ENCODE measurements around the gene HIBADH. TPM values are rescaled to one million over a fixed set of nuclear protein-coding genes. Genes with fewer than 3 reads are reported as not detected.

HIBADH gene
- total RNA-seq, 1 donor from 2014 or later, result 39.1 TPM

- H3K27ac ChIP-seq (ENCODE audit: low read depth, low read length), result no peak overlapping the region
- no peaks in the 10 kb centered on the region for H3K9me3 ChIP-seq (ENCODE audit: control insufficient read depth in 3 of 3, low read length in 3 of 3)
- no peak overlapping the region for H3K9ac ChIP-seq (ENCODE audit: low read depth in 1 of 3, low read length in 3 of 3)
- no peak overlapping the region for H3K4me3 ChIP-seq (ENCODE audit: low read length in 3 of 3)
- H3K4me1 ChIP-seq (ENCODE audit: control insufficient read depth in 3 of 3, insufficient read depth in 3 of 3, low read length in 3 of 3), result no peaks in the 10 kb centered on the region
- no peaks in the 10 kb centered on the region for H3K27me3 ChIP-seq (ENCODE audit: control insufficient read depth in 3 of 3, insufficient read depth in 3 of 3, low read length in 3 of 3)
- peaks cover 0 to 12% (median 3%) of the 10 kb centered on the region in 3 donors for H3K36me3 ChIP-seq (ENCODE audit: control insufficient read depth in 3 of 3, insufficient read depth in 3 of 3, low read length in 3 of 3)
Observed at GRCh38 chr7:27627146-27627545, 35.5 kb downstream of the HIBADH start.

- Histone ChIP-seq H3K4me3 (ENCODE audit: low read length in 3 of 3) (no peak overlapping the region), H3K9ac (ENCODE audit: low read depth in 1 of 3, low read length in 3 of 3) (no peak overlapping the region), H3K36me3 (ENCODE audit: control insufficient read depth in 3 of 3, insufficient read depth in 3 of 3, low read length in 3 of 3) (peaks cover 3 to 18% (median 3%) of the 10 kb centered on the region in 3 donors), H3K27me3 (ENCODE audit: control insufficient read depth in 3 of 3, insufficient read depth in 3 of 3, low read length in 3 of 3) (no peaks in the 10 kb centered on the region), H3K4me1 (ENCODE audit: control insufficient read depth in 3 of 3, insufficient read depth in 3 of 3, low read length in 3 of 3) (no peaks in the 10 kb centered on the region), H3K27ac (ENCODE audit: low read depth, low read length) (no peak overlapping the region), H3K9me3 (ENCODE audit: control insufficient read depth in 3 of 3, low read length in 3 of 3) (peaks cover 5 to 9% (median 8%) of the 10 kb centered on the region in 3 donors)
Observed at GRCh38 chr7:27619492-27619891, 43.2 kb downstream of the HIBADH start.

- no peak overlapping the region for H3K4me3 ChIP-seq (ENCODE audit: low read length in 3 of 3)
- no peak overlapping the region for H3K9ac ChIP-seq (ENCODE audit: low read depth in 1 of 3, low read length in 3 of 3)
- peaks cover 3 to 17% (median 3%) of the 10 kb centered on the region in 3 donors for H3K36me3 ChIP-seq (ENCODE audit: control insufficient read depth in 3 of 3, insufficient read depth in 3 of 3, low read length in 3 of 3)
- H3K27me3 ChIP-seq (ENCODE audit: control insufficient read depth in 3 of 3, insufficient read depth in 3 of 3, low read length in 3 of 3), result no peaks in the 10 kb centered on the region
- no peaks in the 10 kb centered on the region for H3K4me1 ChIP-seq (ENCODE audit: control insufficient read depth in 3 of 3, insufficient read depth in 3 of 3, low read length in 3 of 3)
- no peak overlapping the region for H3K27ac ChIP-seq (ENCODE audit: low read depth, low read length)
- peaks cover 5 to 9% (median 8%) of the 10 kb centered on the region in 3 donors for H3K9me3 ChIP-seq (ENCODE audit: control insufficient read depth in 3 of 3, low read length in 3 of 3)
Observed at GRCh38 chr7:27617651-27618381, 44.9 kb downstream of the HIBADH start.

DNA sequence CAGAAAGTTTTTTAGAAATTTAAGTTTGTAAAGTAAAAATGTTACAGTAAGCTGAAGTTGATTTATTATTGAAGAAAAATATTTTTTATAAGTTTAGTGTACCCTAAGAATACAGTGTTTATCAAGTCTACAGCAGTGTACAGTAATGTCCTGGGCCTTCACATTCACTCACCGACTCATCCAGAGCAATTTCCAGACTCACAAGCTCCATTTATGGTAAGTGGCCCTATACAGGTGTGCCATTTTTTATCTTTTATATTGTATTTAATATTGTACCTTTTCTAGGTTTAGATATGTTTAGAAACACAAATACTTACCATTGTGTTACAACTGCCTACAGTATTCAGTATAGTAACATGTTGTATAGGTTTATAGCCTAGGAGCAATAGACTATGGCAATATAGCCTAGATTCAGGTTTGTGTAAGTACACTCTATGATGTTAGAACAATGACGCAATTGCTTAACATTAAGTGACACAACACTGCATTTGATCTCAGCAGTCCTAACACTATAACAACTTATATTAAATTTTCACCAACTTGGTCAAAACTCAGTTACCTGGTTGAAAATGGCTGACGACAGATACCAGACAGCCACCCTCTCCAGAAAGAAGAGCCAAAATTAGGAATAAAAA lies 45.7 kb downstream of the HIBADH start:
- Histone ChIP-seq H3K9ac (ENCODE audit: low read depth in 1 of 3, low read length in 3 of 3) (no peak overlapping the region), H3K36me3 (ENCODE audit: control insufficient read depth in 3 of 3, insufficient read depth in 3 of 3, low read length in 3 of 3) (peaks cover 3 to 17% (median 3%) of the 10 kb centered on the region in 3 donors), H3K4me3 (ENCODE audit: low read length in 3 of 3) (no peak overlapping the region), H3K27me3 (ENCODE audit: control insufficient read depth in 3 of 3, insufficient read depth in 3 of 3, low read length in 3 of 3) (no peaks in the 10 kb centered on the region), H3K9me3 (ENCODE audit: control insufficient read depth in 3 of 3, low read length in 3 of 3) (peaks cover 5 to 9% (median 8%) of the 10 kb centered on the region in 3 donors), H3K4me1 (ENCODE audit: control insufficient read depth in 3 of 3, insufficient read depth in 3 of 3, low read length in 3 of 3) (no peaks in the 10 kb centered on the region), H3K27ac (ENCODE audit: low read depth, low read length) (no peak overlapping the region)

DNA sequence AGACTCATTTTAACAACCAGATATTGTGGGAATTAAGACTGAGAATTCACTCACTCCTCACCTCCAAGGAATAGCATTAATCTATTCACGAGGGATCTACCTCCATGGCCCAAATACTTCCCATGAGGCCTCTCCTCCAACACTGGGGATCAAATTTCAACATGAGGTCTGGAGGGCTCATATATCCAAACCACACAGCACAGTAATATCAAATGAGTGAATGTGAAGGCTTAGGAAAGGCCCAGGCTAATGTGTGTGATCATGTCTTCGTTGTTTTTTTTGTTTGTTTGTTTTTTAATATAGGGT lies 46.5 kb downstream of the HIBADH start:
- no peaks in the 10 kb centered on the region for H3K4me1 ChIP-seq (ENCODE audit: control insufficient read depth in 3 of 3, insufficient read depth in 3 of 3, low read length in 3 of 3)
- no peak overlapping the region for H3K9ac ChIP-seq (ENCODE audit: low read depth in 1 of 3, low read length in 3 of 3)
- H3K27me3 ChIP-seq (ENCODE audit: control insufficient read depth in 3 of 3, insufficient read depth in 3 of 3, low read length in 3 of 3), result no peaks in the 10 kb centered on the region
- no peak overlapping the region for H3K27ac ChIP-seq (ENCODE audit: low read depth, low read length)
- peaks cover 5 to 9% (median 8%) of the 10 kb centered on the region in 3 donors for H3K9me3 ChIP-seq (ENCODE audit: control insufficient read depth in 3 of 3, low read length in 3 of 3)
- no peak overlapping the region for H3K4me3 ChIP-seq (ENCODE audit: low read length in 3 of 3)
- H3K36me3 ChIP-seq (ENCODE audit: control insufficient read depth in 3 of 3, insufficient read depth in 3 of 3, low read length in 3 of 3), result peaks cover 3 to 17% (median 3%) of the 10 kb centered on the region in 3 donors

DNA sequence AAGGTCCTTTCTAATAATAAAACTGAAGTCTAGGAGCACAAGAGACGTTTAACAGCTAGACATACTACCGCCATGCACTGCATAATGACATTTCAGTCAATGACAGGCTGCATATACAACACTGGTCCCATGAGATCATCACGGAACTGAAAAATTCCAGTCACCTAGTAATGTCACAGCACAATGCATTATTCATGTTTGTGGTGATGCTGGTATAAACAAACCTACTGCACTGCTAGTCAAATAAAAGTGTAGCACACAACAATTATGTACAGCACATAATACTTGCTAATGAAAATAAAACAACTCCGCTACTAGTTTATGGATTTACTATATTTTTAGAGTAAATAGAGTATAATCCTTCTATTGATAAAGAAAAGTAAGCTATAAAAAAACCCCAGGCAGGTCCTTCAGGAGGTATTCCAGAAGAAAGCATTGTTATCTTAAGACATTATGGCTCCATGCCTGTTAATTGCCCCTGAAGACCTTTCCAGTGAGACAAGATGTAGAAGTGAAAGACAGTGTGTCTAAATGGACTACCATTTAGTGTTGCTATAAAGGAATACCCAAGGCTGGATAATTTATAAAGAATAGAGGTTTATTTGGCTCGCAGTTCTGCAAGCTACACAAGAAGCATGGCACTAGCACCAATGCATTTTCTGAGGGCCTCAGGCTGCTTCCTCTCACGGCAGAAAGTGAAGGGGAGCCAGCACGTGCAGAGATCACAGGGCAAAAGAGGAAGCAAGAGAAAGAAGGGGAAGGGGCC lies 47.1 kb downstream of the HIBADH start:
- H3K27me3 ChIP-seq (ENCODE audit: control insufficient read depth in 3 of 3, insufficient read depth in 3 of 3, low read length in 3 of 3), result no peaks in the 10 kb centered on the region
- no peak overlapping the region for H3K27ac ChIP-seq (ENCODE audit: low read depth, low read length)
- H3K4me3 ChIP-seq (ENCODE audit: low read length in 3 of 3), result no peak overlapping the region
- H3K9me3 ChIP-seq (ENCODE audit: control insufficient read depth in 3 of 3, low read length in 3 of 3), result peaks cover 5 to 9% (median 5%) of the 10 kb centered on the region in 3 donors
- H3K36me3 ChIP-seq (ENCODE audit: control insufficient read depth in 3 of 3, insufficient read depth in 3 of 3, low read length in 3 of 3), result peaks cover 3 to 17% (median 3%) of the 10 kb centered on the region in 3 donors
- no peaks in the 10 kb centered on the region for H3K4me1 ChIP-seq (ENCODE audit: control insufficient read depth in 3 of 3, insufficient read depth in 3 of 3, low read length in 3 of 3)
- no peak overlapping the region for H3K9ac ChIP-seq (ENCODE audit: low read depth in 1 of 3, low read length in 3 of 3)

- H3K4me3 ChIP-seq (ENCODE audit: low read length in 3 of 3), result no peak overlapping the region
- no peak overlapping the region for H3K27ac ChIP-seq (ENCODE audit: low read depth, low read length)
- H3K27me3 ChIP-seq (ENCODE audit: control insufficient read depth in 3 of 3, insufficient read depth in 3 of 3, low read length in 3 of 3), result no peaks in the 10 kb centered on the region
- H3K9ac ChIP-seq (ENCODE audit: low read depth in 1 of 3, low read length in 3 of 3), result no peak overlapping the region
- peaks cover 0 to 15% (median 0%) of the 10 kb centered on the region in 3 donors for H3K36me3 ChIP-seq (ENCODE audit: control insufficient read depth in 3 of 3, insufficient read depth in 3 of 3, low read length in 3 of 3)
- H3K9me3 ChIP-seq (ENCODE audit: control insufficient read depth in 3 of 3, low read length in 3 of 3), result peaks cover 0 to 4% (median 3%) of the 10 kb centered on the region in 3 donors
- H3K4me1 ChIP-seq (ENCODE audit: control insufficient read depth in 3 of 3, insufficient read depth in 3 of 3, low read length in 3 of 3), result no peaks in the 10 kb centered on the region
Observed at GRCh38 chr7:27614095-27614494, 48.6 kb downstream of the HIBADH start.

- Histone ChIP-seq H3K9me3 (ENCODE audit: control insufficient read depth in 3 of 3, low read length in 3 of 3) (no peaks in the 10 kb centered on the region), H3K4me1 (ENCODE audit: control insufficient read depth in 3 of 3, insufficient read depth in 3 of 3, low read length in 3 of 3) (no peaks in the 10 kb centered on the region)
Observed at GRCh38 chr7:27611059-27611458, 51.6 kb downstream of the HIBADH start.

DNA sequence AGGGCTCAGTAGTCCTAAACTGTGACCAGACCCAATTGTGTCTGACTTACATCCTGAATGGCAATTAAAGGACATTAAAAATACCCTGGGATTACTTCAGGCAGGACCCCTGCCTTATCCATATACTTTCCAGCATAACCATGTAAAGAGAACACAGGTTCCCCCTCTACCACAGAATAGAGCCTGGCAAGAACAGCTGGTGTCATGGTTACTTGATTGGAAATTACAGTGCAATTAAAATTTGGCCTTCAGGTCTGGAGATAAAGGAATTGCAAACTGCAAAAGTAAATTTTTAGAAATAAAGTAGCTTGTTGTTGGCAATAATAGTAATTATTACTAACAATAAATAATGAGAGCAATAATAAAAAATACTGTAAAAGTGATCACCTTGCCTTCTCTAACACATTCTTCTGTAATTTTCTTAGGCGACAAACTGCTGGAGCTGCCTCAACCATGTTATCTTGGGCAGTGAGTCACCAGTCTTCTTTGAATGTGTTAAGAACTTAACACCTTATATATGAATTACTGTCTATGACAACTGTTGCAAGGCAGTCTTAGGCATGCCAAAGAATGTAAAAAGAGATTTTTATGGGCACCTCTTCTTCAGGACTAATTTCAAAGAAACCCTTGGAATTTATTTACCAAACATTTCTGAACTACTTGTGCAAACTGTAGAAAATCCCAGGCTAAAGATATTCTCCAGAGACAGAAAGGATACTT lies 53.7 kb downstream of the HIBADH start:
- Histone ChIP-seq H3K4me1 (ENCODE audit: control insufficient read depth in 3 of 3, insufficient read depth in 3 of 3, low read length in 3 of 3) (no peaks in the 10 kb centered on the region), H3K36me3 (ENCODE audit: control insufficient read depth in 3 of 3, insufficient read depth in 3 of 3, low read length in 3 of 3) (no peaks in the 10 kb centered on the region), H3K4me3 (ENCODE audit: low read length in 3 of 3) (no peak overlapping the region), H3K27ac (ENCODE audit: low read depth, low read length) (no peak overlapping the region), H3K27me3 (ENCODE audit: control insufficient read depth in 3 of 3, insufficient read depth in 3 of 3, low read length in 3 of 3) (no peaks in the 10 kb centered on the region), H3K9ac (ENCODE audit: low read depth in 1 of 3, low read length in 3 of 3) (no peak overlapping the region), H3K9me3 (ENCODE audit: control insufficient read depth in 3 of 3, low read length in 3 of 3) (no peaks in the 10 kb centered on the region)

More at GRCh38 chr7:27611059-27611458, 51.6 kb downstream of the HIBADH start:
- Histone ChIP-seq H3K4me3 (ENCODE audit: low read length in 3 of 3) (no peak overlapping the region), H3K27ac (ENCODE audit: low read depth, low read length) (no peak overlapping the region), H3K36me3 (ENCODE audit: control insufficient read depth in 3 of 3, insufficient read depth in 3 of 3, low read length in 3 of 3) (peaks cover 0 to 3% (median 0%) of the 10 kb centered on the region in 3 donors), H3K27me3 (ENCODE audit: control insufficient read depth in 3 of 3, insufficient read depth in 3 of 3, low read length in 3 of 3) (no peaks in the 10 kb centered on the region), H3K9ac (ENCODE audit: low read depth in 1 of 3, low read length in 3 of 3) (no peak overlapping the region)

Data from skeletal muscle tissue (tissue), 4 donors.